Liver (tissue), 9 donors: ENCODE results near the gene LPP. TPM values are rescaled to one million over a fixed set of nuclear protein-coding genes. Genes with fewer than 3 reads are reported as not detected.

Experiments used
- DNase-seq: peaks from one replicate; pipeline ENCODE4 v3.0.0-alpha.2; 2017; ENCODE audit warnings: low spot score
- H3K27ac ChIP-seq, 2 donors: one replicate each; pipeline ENCODE4 v1.7.0; 2013; ENCODE audit warnings: inconsistent platforms in 2 of 2, low read length in 2 of 2, control low read depth in 1 of 2, low read depth in 1 of 2, mild to moderate bottlenecking in 1 of 2
- H3K27me3 ChIP-seq, 4 donors: one replicate each; pipeline versions ENCODE4 v1.6.1 to v1.7.0; 2013; ENCODE audit warnings: low read length in 3 of 4, inconsistent platforms in 1 of 4, mild to moderate bottlenecking in 1 of 4, moderate library complexity in 1 of 4; ENCODE audit not compliant: control insufficient read depth in 4 of 4, insufficient read depth in 4 of 4
- H3K36me3 ChIP-seq, 4 donors: one replicate each; pipeline versions ENCODE4 v1.6.1 to v1.7.0; 2013; ENCODE audit warnings: low read length in 3 of 4, mild to moderate bottlenecking in 3 of 4, low read depth in 1 of 4, moderate library complexity in 1 of 4; ENCODE audit not compliant: control insufficient read depth in 4 of 4, insufficient read depth in 3 of 4
- H3K4me1 ChIP-seq, 4 donors: one replicate each; pipeline versions ENCODE4 v1.6.1 to v1.7.0; 2013; ENCODE audit warnings: low read length in 3 of 4, mild to moderate bottlenecking in 3 of 4, moderate library complexity in 1 of 4; ENCODE audit not compliant: control insufficient read depth in 4 of 4, insufficient read depth in 4 of 4
- H3K4me3 ChIP-seq, 3 donors: one replicate each; pipeline versions ENCODE4 v1.6.1 to v1.7.0; 2013; ENCODE audit warnings: low read length in 3 of 3, control low read depth in 1 of 3, low read depth in 1 of 3, mild to moderate bottlenecking in 1 of 3
- H3K9ac ChIP-seq, 2 donors: one replicate each; pipeline ENCODE4 v1.7.0; 2013; ENCODE audit warnings: low read length in 2 of 2, mild to moderate bottlenecking in 2 of 2, moderate library complexity in 2 of 2, control low read depth in 1 of 2, low read depth in 1 of 2
- H3K9me3 ChIP-seq, 4 donors: one replicate each; pipeline versions ENCODE4 v1.6.1 to v1.7.0; 2013; ENCODE audit warnings: low read length in 3 of 4; ENCODE audit not compliant: control insufficient read depth in 4 of 4
- ATF3 ChIP-seq: IDR thresholded peaks from 2 replicates; pipeline ENCODE4 v1.6.1; 2016; ENCODE audit warnings: antibody characterized with exemption
- CTCF ChIP-seq: fragments of 150-350 bp; IDR thresholded peaks from 2 replicates; pipeline ENCODE4 v1.5.1; 2017; ENCODE audit warnings: improper control_type of control experiment, low read depth, low read length; ENCODE audit not compliant: missing input control
- EGR1 ChIP-seq, 2 donors: IDR thresholded peaks; 2 replicates each; pipeline ENCODE4 v1.6.1; 2016 to 2018; ENCODE audit warnings: antibody characterized with exemption in 2 of 2, low read depth in 2 of 2
- FOXA2 ChIP-seq: IDR thresholded peaks from 2 replicates; pipeline ENCODE4 v1.6.1; 2016; ENCODE audit warnings: antibody characterized with exemption
- GABPA ChIP-seq, 2 donors: IDR thresholded peaks in 1 of 2; conservative IDR thresholded peaks in 1 of 2; 2 replicates each; pipeline ENCODE4 v1.6.1; 2016; ENCODE audit warnings: antibody characterized with exemption in 2 of 2, mild to moderate bottlenecking in 1 of 2, moderate library complexity in 1 of 2
- HNF4A ChIP-seq, 2 donors: conservative IDR thresholded peaks; 2 replicates each; pipeline ENCODE4 v1.6.1; 2016; ENCODE audit warnings: antibody characterized with exemption in 2 of 2, mild to moderate bottlenecking in 2 of 2
- MAX ChIP-seq: IDR thresholded peaks from 2 replicates; pipeline ENCODE4 v1.6.1; 2016; ENCODE audit warnings: antibody characterized with exemption
- NR2F2 ChIP-seq: IDR thresholded peaks from 2 replicates; pipeline ENCODE4 v1.6.1; 2016; ENCODE audit warnings: antibody characterized with exemption
- REST ChIP-seq: IDR thresholded peaks from 2 replicates; pipeline ENCODE4 v1.6.1; 2016; ENCODE audit warnings: antibody characterized with exemption, mild to moderate bottlenecking
- RXRA ChIP-seq, 2 donors: IDR thresholded peaks; 2 replicates each; pipeline ENCODE4 v1.6.1; 2017 to 2018; ENCODE audit warnings: antibody characterized with exemption in 2 of 2, mild to moderate bottlenecking in 1 of 2
- SP1 ChIP-seq: IDR thresholded peaks from 2 replicates; pipeline ENCODE4 v1.6.1; 2018; ENCODE audit warnings: antibody characterized with exemption, mild to moderate bottlenecking
- YY1 ChIP-seq: IDR thresholded peaks from 2 replicates; pipeline ENCODE4 v1.6.1; 2016; ENCODE audit warnings: antibody characterized with exemption, mild to moderate bottlenecking
- WGBS: extraction: QIAGEN DNeasy Blood & Tissue Kit; methylation state at CpG from one replicate; pipeline ENCODE4 v1.1.7; 2013; 5-methylcytosine and 5-hydroxymethylcytosine counted together
- polyA plus RNA-seq, 2 donors: library from polyadenylated mRNA; stranded (reverse) in 1 of 2; unstranded in 1 of 2; fragments of 200-250 nt in 1 of 2; fragments of >200 nt in 1 of 2; fragmentation: Nextera tagmentation in 1 of 2; extraction: Ambion mirVana in 1 of 2; gene quantifications; one replicate each; pipeline versions ENCODE4 v1.2.1 to v1.2.3, GENCODE V29; 2013 to 2015
- total RNA-seq, 2 donors: library from RNA; depleted of rRNA; stranded (reverse); fragments of >200 nt; gene quantifications; one replicate each; pipeline ENCODE4 v1.2.3, GENCODE V29; 2014
- TF ChIP-seq, protein P1 (sequence below): IDR thresholded peaks from 2 replicates; pipeline ENCODE4 v1.6.1; 2016; ENCODE audit warnings: antibody characterized with exemption
- donor health status: healthy.
- donor health status: healthy.
- donor health status: healthy.
- donor health status: healthy.
- donor health status: healthy.

The LPP gene
- total and polyA plus RNA-seq, 4 donors = 3.3 to 53.7 (median 28.2) TPM

DNA sequence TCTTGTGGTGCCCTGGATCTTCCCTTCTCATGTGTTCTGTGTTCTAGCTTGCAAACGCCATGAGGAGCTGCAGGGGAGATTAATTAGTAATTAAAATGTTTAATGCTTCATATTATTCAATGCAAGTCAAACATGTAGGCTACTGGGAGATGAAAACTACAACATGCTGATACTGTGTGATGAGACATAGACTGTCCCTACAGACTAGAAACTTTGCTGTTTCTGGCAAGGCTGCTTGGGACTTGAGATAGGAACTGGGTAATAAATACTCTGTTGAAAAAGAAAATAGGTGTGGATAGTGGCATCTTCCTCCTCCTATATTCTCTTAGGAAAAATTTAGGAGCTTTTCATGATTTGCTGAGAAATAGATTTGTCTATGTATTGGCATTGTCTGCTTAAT lies 379.2 kb downstream of the LPP start (continued):
- no peak for TF ChIP-seq EGR1 (IDR thresholded peaks at IDR 0.05; ENCODE audit: low read depth in 2 of 2)
- TF ChIP-seq SP1 = no peak
- no peak for TF ChIP-seq FOXA2
- no peak for TF ChIP-seq REST
- TF ChIP-seq RXRA (IDR thresholded peaks at IDR 0.05) = no peak

- TF ChIP-seq REST = no peak
- TF ChIP-seq MAX = no peak
- no peak for TF ChIP-seq YY1
- TF ChIP-seq, protein P1, sequence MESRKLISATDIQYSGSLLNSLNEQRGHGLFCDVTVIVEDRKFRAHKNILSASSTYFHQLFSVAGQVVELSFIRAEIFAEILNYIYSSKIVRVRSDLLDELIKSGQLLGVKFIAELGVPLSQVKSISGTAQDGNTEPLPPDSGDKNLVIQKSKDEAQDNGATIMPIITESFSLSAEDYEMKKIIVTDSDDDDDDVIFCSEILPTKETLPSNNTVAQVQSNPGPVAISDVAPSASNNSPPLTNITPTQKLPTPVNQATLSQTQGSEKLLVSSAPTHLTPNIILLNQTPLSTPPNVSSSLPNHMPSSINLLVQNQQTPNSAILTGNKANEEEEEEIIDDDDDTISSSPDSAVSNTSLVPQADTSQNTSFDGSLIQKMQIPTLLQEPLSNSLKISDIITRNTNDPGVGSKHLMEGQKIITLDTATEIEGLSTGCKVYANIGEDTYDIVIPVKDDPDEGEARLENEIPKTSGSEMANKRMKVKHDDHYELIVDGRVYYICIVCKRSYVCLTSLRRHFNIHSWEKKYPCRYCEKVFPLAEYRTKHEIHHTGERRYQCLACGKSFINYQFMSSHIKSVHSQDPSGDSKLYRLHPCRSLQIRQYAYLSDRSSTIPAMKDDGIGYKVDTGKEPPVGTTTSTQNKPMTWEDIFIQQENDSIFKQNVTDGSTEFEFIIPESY = no peak
- TF ChIP-seq NR2F2 = no peak
- no peak for TF ChIP-seq EGR1 (IDR thresholded peaks at IDR 0.05; ENCODE audit: low read depth in 2 of 2)
- TF ChIP-seq CTCF = no peak
- no peak for TF ChIP-seq RXRA (IDR thresholded peaks at IDR 0.05)
- no peak for TF ChIP-seq GABPA (IDR thresholded peaks at IDR 0.05 in 1 of 2, conservative IDR thresholded peaks at IDR 0.05 in 1 of 2)
- no peak for TF ChIP-seq HNF4A (conservative IDR thresholded peaks at IDR 0.05)
- no peak for TF ChIP-seq ATF3
Measured at GRCh38 chr3:188533612-188534357, 379.8 kb downstream of the LPP start.

More at GRCh38 chr3:188533612-188534357, 379.8 kb downstream of the LPP start:
- H3K27ac ChIP-seq = no peak overlapping the region
- H3K9ac ChIP-seq = no peak overlapping the region
- no peaks in the 10 kb centered on the region for H3K9me3 ChIP-seq
- H3K4me1 ChIP-seq = peaks cover 0 to 6% (median 0%) of the 10 kb centered on the region in 4 donors
- no peak overlapping the region for H3K4me3 ChIP-seq
- H3K36me3 ChIP-seq = no peaks in the 10 kb centered on the region
- H3K27me3 ChIP-seq = no peaks in the 10 kb centered on the region
- no peak for DNase-seq
- WGBS = 89% methylated on average over 4 of the region's 4 CpGs
